ENCODE measurements around the gene CNOT11. TPM values are rescaled to one million over a fixed set of nuclear protein-coding genes. Genes with fewer than 3 reads are reported as not detected.
"Not testable (repeated sequence)": the region's sequence is repeated elsewhere in the genome, so short reads cannot be mapped to it uniquely, and the experiment has no call there.

CNOT11 gene
- 29.3 TPM for total RNA-seq
- long read RNA-seq, transcript CNOT11-201 (7 exons, 2,599 nt): major isoform, 61 of 79 reads
- long read RNA-seq, partial matches to known transcripts: 3 of 79 reads
- long read RNA-seq, other reads (novel, unspliced or antisense): 15 of 79 reads

GRCh38 chr2:101252408-101253012 is at the start of gene CNOT11:
Gene CNOT11, plus strand, starts transcription at chr2:101252886. Its CDS starts 79 bp downstream, at chr2:101252965.
- intact Hi-C loops (cut with DNase I): no loop called here
- DNase-seq: peak; percentile 99
- H3K4me1 ChIP-seq: peaks cover 46% of the 10 kb centered on the region
- no peak for TF ChIP-seq CTCF (IDR thresholded peaks at IDR 0.05)
- H3K27me3 ChIP-seq (ENCODE audit: low read depth): no peaks in the 10 kb centered on the region
- peak; percentile 97 for ATAC-seq
- H3K4me3 ChIP-seq: peak within 1 kb of the TSS; percentile 87
- H3K27ac ChIP-seq: peak within 1 kb of the TSS; percentile 94
- H3K36me3 ChIP-seq: peaks cover 4% of the 10 kb centered on the region
- no peaks in the 10 kb centered on the region for H3K9me3 ChIP-seq

- H3K27ac ChIP-seq: no peak overlapping the region
- no peak for ATAC-seq
- H3K4me3 ChIP-seq: no peak overlapping the region
- H3K27me3 ChIP-seq (ENCODE audit: low read depth): no peaks in the 10 kb centered on the region
- no peak for DNase-seq
- intact Hi-C loops (cut with DNase I): no loop called here
- peaks cover 4% of the 10 kb centered on the region for H3K4me1 ChIP-seq
- no peaks in the 10 kb centered on the region for H3K9me3 ChIP-seq
- TF ChIP-seq CTCF (IDR thresholded peaks at IDR 0.05): no peak
- no peaks in the 10 kb centered on the region for H3K36me3 ChIP-seq
These were observed 48.1 kb upstream of the CNOT11 start for GRCh38 chr2:101204400-101205115.

GRCh38 chr2:101205521-101206479 is 46.9 kb upstream of the CNOT11 start:
- ATAC-seq (peak; percentile 87 to 93), DNase-seq (peak; percentile 53)
- intact Hi-C loops (cut with DNase I): no loop called here
- H3K9me3 ChIP-seq: no peaks in the 10 kb centered on the region
- no peaks in the 10 kb centered on the region for H3K36me3 ChIP-seq
- peaks cover 4% of the 10 kb centered on the region for H3K4me1 ChIP-seq
- peak; percentile 58 for TF ChIP-seq CTCF (IDR thresholded peaks at IDR 0.05)
- H3K4me3 ChIP-seq: peak overlapping the region; percentile 29
- no peaks in the 10 kb centered on the region for H3K27me3 ChIP-seq (ENCODE audit: low read depth)
- H3K27ac ChIP-seq: no peak overlapping the region

- Histone ChIP-seq H3K4me1 (peaks cover 4% of the 10 kb centered on the region), H3K27ac (no peak overlapping the region), H3K4me3 (no peak overlapping the region), H3K9me3 (no peaks in the 10 kb centered on the region), H3K27me3 (ENCODE audit: low read depth) (no peaks in the 10 kb centered on the region), H3K36me3 (no peaks in the 10 kb centered on the region)
- no peak for ATAC-seq
- DNase-seq: no peak
- intact Hi-C loops (cut with DNase I): no loop called here
- TF ChIP-seq CTCF (IDR thresholded peaks at IDR 0.05): no peak
These were observed 43.9 kb upstream of the CNOT11 start for GRCh38 chr2:101208830-101209229.

- H3K9me3 ChIP-seq: no peaks in the 10 kb centered on the region
- intact Hi-C loops (cut with DNase I): no loop called here
- no peak overlapping the region for H3K4me3 ChIP-seq
- no peak overlapping the region for H3K27ac ChIP-seq
- ATAC-seq: no peak
- H3K27me3 ChIP-seq (ENCODE audit: low read depth): no peaks in the 10 kb centered on the region
- H3K36me3 ChIP-seq: no peaks in the 10 kb centered on the region
- TF ChIP-seq CTCF (IDR thresholded peaks at IDR 0.05): no peak
- no peak for DNase-seq
- H3K4me1 ChIP-seq: no peaks in the 10 kb centered on the region
These were observed 33.4 kb upstream of the CNOT11 start for GRCh38 chr2:101219246-101219645.

GRCh38 chr2:101220091-101220490 is 32.6 kb upstream of the CNOT11 start:
- H3K36me3 ChIP-seq; DNase-seq; H3K27ac ChIP-seq; H3K27me3 ChIP-seq (ENCODE audit: low read depth); intact Hi-C loops (cut with DNase I); H3K4me3 ChIP-seq; H3K4me1 ChIP-seq; H3K9me3 ChIP-seq; ATAC-seq: not testable (repeated sequence)
